Subcutaneous adipose tissue (tissue), 4 donors: ENCODE data around the gene HOXD8. TPM values are rescaled to one million over a fixed set of nuclear protein-coding genes. Genes with fewer than 3 reads are reported as not detected.

Experiments
- total RNA-seq, 4 donors: library from RNA; depleted of rRNA; stranded (reverse); fragments of >200 nt; gene quantifications; one replicate each; pipeline ENCODE4 v1.1.0, GENCODE V29; 2016
- TF ChIP-seq, protein P1 (sequence below): fragments of 450-650 bp; IDR thresholded peaks from one replicate; pipeline ENCODE4 v1.5.1; 2016; ENCODE audit warnings: low read depth, mild to moderate bottlenecking, control low read depth, antibody characterized with exemption, moderate library complexity

HOXD8 gene
- total RNA-seq, 4 donors from 2014 or later: 8.0 to 24.5 (median 14.4) TPM

- TF ChIP-seq, protein P1, sequence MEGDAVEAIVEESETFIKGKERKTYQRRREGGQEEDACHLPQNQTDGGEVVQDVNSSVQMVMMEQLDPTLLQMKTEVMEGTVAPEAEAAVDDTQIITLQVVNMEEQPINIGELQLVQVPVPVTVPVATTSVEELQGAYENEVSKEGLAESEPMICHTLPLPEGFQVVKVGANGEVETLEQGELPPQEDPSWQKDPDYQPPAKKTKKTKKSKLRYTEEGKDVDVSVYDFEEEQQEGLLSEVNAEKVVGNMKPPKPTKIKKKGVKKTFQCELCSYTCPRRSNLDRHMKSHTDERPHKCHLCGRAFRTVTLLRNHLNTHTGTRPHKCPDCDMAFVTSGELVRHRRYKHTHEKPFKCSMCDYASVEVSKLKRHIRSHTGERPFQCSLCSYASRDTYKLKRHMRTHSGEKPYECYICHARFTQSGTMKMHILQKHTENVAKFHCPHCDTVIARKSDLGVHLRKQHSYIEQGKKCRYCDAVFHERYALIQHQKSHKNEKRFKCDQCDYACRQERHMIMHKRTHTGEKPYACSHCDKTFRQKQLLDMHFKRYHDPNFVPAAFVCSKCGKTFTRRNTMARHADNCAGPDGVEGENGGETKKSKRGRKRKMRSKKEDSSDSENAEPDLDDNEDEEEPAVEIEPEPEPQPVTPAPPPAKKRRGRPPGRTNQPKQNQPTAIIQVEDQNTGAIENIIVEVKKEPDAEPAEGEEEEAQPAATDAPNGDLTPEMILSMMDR: no peak
These were observed 41.2 kb upstream of the HOXD8 start for GRCh38 chr2:176088048-176088936.

GRCh38 chr2:176088937-176089842 is 40.3 kb upstream of the HOXD8 start:
- TF ChIP-seq, protein P1: no peak

DNA sequence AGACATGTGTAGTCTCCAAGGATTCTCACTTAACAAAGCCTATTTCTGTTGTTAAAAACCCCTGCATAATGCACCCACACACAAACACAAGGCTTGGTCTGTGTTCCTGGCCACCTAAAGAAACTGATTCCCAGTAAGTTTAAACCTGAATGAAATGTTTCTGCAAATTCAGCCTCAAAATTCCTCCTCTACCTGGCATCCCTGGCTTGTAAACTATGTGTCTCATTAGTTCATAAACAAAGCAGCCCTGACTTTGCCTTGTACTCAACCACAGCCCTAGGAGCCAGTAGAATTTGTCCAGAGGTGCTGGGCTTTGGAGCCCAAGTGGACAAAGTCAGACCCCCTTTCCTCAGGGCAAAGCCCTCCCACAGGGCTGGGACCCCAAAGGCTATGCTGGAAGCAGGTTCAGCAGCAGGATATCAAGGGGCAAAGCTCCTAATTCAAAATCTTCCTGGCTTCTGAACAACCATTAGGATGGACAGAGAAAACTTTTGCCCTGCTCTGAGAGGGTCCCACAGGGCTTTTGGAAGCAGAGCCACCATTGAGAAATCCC is 39.6 kb upstream of the HOXD8 start:
- TF ChIP-seq, protein P1: no peak

GRCh38 chr2:176090862-176091261 is 38.6 kb upstream of the HOXD8 start:
- TF ChIP-seq, protein P1: no peak

DNA sequence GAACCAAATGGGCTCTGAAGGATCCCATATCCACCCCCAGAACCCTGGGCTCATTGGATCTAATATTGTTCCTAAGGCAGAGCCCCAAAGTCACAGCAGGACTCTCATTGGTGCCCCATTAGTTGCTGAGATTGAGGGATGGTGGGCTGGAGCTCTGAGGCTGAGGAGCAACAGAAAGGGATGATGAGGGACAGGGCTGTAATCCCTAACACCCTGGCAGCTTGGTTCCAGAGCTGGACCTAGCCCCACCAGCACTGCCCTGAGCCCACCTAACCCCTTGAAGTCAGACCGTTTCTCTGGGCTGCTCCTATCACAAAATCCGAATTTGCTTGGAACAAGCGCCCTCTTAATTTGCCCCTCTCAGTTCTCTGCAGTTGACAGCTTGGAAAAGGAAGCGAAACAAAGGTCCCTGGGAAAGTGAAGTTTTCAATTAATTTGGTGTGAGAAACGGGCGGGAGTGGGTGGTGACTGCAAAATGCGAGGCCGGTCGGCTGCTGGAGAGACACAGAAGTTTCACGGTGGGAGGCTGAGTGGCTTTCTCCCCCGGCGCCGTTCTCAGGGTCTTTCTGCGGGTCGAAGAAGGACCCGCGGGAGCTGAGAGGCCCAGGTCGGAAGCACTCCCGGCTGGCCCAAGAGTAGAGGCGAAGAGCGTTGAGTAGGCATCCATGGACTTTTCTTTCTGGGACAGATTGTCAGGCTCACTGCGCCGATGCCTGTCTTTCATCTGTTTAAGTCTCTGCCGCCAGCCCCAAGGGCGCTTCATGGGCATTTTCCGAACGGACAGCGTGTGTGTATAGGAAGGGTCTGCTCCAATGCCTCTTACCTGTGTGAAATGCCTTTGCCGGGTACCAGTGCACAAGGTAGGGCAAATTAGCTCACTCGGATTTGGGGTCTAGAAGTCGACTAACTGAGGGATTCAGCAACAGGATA is 37.9 kb upstream of the HOXD8 start:
- TF ChIP-seq, protein P1: no peak

- TF ChIP-seq, protein P1: no peak
These were observed 37.0 kb upstream of the HOXD8 start, which contains the start of gene HOXD13 for GRCh38 chr2:176092270-176093144. Gene HOXD13, plus strand, starts transcription at chr2:176092721. Its CDS starts 170 bp downstream, at chr2:176092891.
